WTC11 (cell line): ENCODE data around the gene ELAC2. TPM values are rescaled to one million over a fixed set of nuclear protein-coding genes. Genes with fewer than 3 reads are reported as not detected.

Source experiments
- ATAC-seq: fragments of 200-7000 bp; cut with Tn5 transposase; 2 replicates; pipeline ENCODE4 v1.10.0; 2021; ENCODE audit warnings: mild to moderate bottlenecking, moderate library complexity
- CTCF ChIA-PET: fragments of 300-600 bp; sonication (Branson Sonifier 250); formaldehyde crosslinking; loops from one replicate; lab custom pipeline; 2021; ENCODE audit warnings: antibody characterized with exemption; lab: Charles Lee
- POLR2A ChIA-PET: fragments of 350-600 bp; sonication (Branson Sonifier 250); formaldehyde crosslinking; loops from one replicate; lab custom pipeline; 2021; ENCODE audit warnings: antibody characterized with exemption; lab: Charles Lee
- DNase-seq: peaks from one replicate; pipeline ENCODE4 v3.0.0; 2021; ENCODE audit warnings: low spot score
- H3K27ac Mint-ChIP-seq: 2 replicates; pipeline ENCODE4 v1.8.0; 2021; ENCODE audit warnings: mixed read lengths
- H3K27me3 Mint-ChIP-seq: 2 replicates; pipeline ENCODE4 v1.8.0; 2021; ENCODE audit warnings: low read depth, mild to moderate bottlenecking, moderate library complexity, mixed read lengths
- H3K36me3 Mint-ChIP-seq: 2 replicates; pipeline ENCODE4 v1.8.0; 2021; ENCODE audit warnings: mixed read lengths
- H3K4me1 Mint-ChIP-seq: 2 replicates; pipeline ENCODE4 v1.8.0; 2022; ENCODE audit warnings: mixed read lengths
- H3K4me3 Mint-ChIP-seq: 2 replicates; pipeline ENCODE4 v1.8.0; 2021; ENCODE audit warnings: mild to moderate bottlenecking, moderate library complexity, mixed read lengths
- H3K9me3 Mint-ChIP-seq: 2 replicates; pipeline ENCODE4 v1.8.0; 2021; ENCODE audit warnings: mixed read lengths
- EMX1 ChIP-seq: fragments of 250-450 bp; sonication (Bioruptor Pico); IDR thresholded peaks from 2 replicates; pipeline ENCODE4 v1.8.0; 2021; ENCODE audit warnings: mild to moderate bottlenecking
- ESRRA ChIP-seq: sonication (generic); formaldehyde crosslinking; IDR thresholded peaks from 2 replicates; pipeline ENCODE4 v1.8.1; 2022; ENCODE audit warnings: mild to moderate bottlenecking, missing genetic modification reagents, borderline replicate concordance
- ETV6 ChIP-seq: sonication (generic); formaldehyde crosslinking; IDR thresholded peaks from 2 replicates; pipeline ENCODE4 v1.8.1; 2022; ENCODE audit warnings: mild to moderate bottlenecking, missing genetic modification reagents
- FOXJ3 ChIP-seq: sonication (generic); formaldehyde crosslinking; IDR thresholded peaks from 2 replicates; pipeline ENCODE4 v1.9.0; 2021; ENCODE audit warnings: missing genetic modification reagents, mild to moderate bottlenecking, borderline replicate concordance
- JAZF1 ChIP-seq: fragments of 250-450 bp; sonication (Bioruptor Pico); IDR thresholded peaks from 2 replicates; pipeline ENCODE4 v1.9.0; 2021; ENCODE audit warnings: moderate library complexity, mild to moderate bottlenecking, inconsistent platforms
- MXD4 ChIP-seq: fragments of 250-450 bp; sonication (Bioruptor Pico); IDR thresholded peaks from 2 replicates; pipeline ENCODE4 v1.8.0; 2021; ENCODE audit warnings: mild to moderate bottlenecking, moderate library complexity, borderline replicate concordance
- MYBL2 ChIP-seq: sonication (generic); formaldehyde crosslinking; IDR thresholded peaks from 2 replicates; pipeline ENCODE4 v1.8.1; 2023; ENCODE audit warnings: mild to moderate bottlenecking, moderate library complexity, missing genetic modification reagents
- NR2C2 ChIP-seq: sonication (generic); formaldehyde crosslinking; IDR thresholded peaks from 2 replicates; pipeline ENCODE4 v1.8.0; 2022; ENCODE audit warnings: mild to moderate bottlenecking, missing genetic modification reagents
- OVOL2 ChIP-seq: fragments of 250-450 bp; sonication (Bioruptor Pico); IDR thresholded peaks from 2 replicates; pipeline ENCODE4 v1.9.0; 2021; ENCODE audit warnings: mild to moderate bottlenecking, borderline replicate concordance
- TCF7 ChIP-seq: sonication (generic); formaldehyde crosslinking; IDR thresholded peaks from 2 replicates; pipeline ENCODE4 v1.8.0; 2022; ENCODE audit warnings: mild to moderate bottlenecking, low read depth, missing genetic modification reagents, moderate library complexity
- ZNF263 ChIP-seq: sonication (generic); formaldehyde crosslinking; IDR thresholded peaks from 2 replicates; pipeline ENCODE4 v1.8.1; 2022; ENCODE audit warnings: low read depth, mild to moderate bottlenecking, moderate library complexity, missing genetic modification reagents
- ZNF416 ChIP-seq: fragments of 250-450 bp; sonication (Bioruptor Pico); IDR thresholded peaks from 2 replicates; pipeline ENCODE4 v1.9.0; 2021; ENCODE audit warnings: mild to moderate bottlenecking, inconsistent platforms
- ZNF423 ChIP-seq: fragments of 250-450 bp; sonication (Bioruptor Pico); IDR thresholded peaks from 2 replicates; pipeline ENCODE4 v2.1.2; 2022; ENCODE audit warnings: mild to moderate bottlenecking, moderate library complexity
- total RNA-seq: library from RNA; stranded (reverse); gene quantifications from 3 replicates; pipeline ENCODE4 v1.2.3, GENCODE V29; 2021
- TF ChIP-seq, protein P1 (sequence below): sonication (generic); formaldehyde crosslinking; IDR thresholded peaks from 2 replicates; pipeline ENCODE4 v1.8.1; 2022; ENCODE audit warnings: mild to moderate bottlenecking, missing genetic modification reagents, moderate library complexity, borderline replicate concordance
- TF ChIP-seq, protein P2 (sequence below): sonication (generic); formaldehyde crosslinking; IDR thresholded peaks from 2 replicates; pipeline ENCODE4 v1.8.1; 2023; ENCODE audit warnings: mild to moderate bottlenecking, moderate library complexity, missing genetic modification reagents
- TF ChIP-seq, protein P3 (sequence below): fragments of 250-450 bp; sonication (Bioruptor Pico); IDR thresholded peaks from 2 replicates; pipeline ENCODE4 v2.1.2; 2022; ENCODE audit warnings: mild to moderate bottlenecking, moderate library complexity
- TF ChIP-seq, protein P4 (sequence below): sonication (generic); formaldehyde crosslinking; IDR thresholded peaks from 2 replicates; pipeline ENCODE4 v1.8.0; 2022; ENCODE audit warnings: mild to moderate bottlenecking, missing genetic modification reagents

Gene ELAC2
- total RNA-seq, 1 experiment from 2014 or later, result 86.9 TPM

DNA sequence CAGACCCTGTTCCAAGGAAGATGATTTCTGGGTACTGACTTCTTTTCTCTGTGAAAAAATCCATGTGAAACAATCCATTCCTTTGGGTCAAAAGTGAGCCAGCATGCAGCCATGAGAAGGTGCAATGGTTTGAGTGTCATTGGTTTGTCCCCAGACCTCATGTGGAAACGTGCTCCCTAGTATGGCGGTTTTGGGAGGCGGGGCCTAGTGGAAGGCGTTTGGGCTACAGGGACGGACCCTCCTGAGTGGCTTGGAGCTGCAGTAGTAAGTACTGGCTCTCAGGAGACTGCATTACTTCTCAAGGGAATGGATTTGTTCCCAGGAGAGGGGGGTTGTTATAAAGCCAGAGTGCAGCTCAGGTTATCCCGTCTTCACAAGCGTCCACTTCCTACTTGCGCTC is 19.4 kb downstream of the ELAC2 start:
- no peak for TF ChIP-seq FOXJ3 (CRISPR knock-in tag)
- no peak for TF ChIP-seq ZNF423 (CRISPR knock-in tag)
- TF ChIP-seq ETV6 (CRISPR knock-in tag), result no peak
- Mint-ChIP-seq H3K4me3 (no peak overlapping the region), H3K27me3 (no peaks in the 10 kb centered on the region), H3K27ac (no peak overlapping the region), H3K36me3 (peaks cover 69% of the 10 kb centered on the region), H3K9me3 (no peaks in the 10 kb centered on the region), H3K4me1 (no peaks in the 10 kb centered on the region)
- POLR2A ChIA-PET, result no interaction called here
- ATAC-seq (no peak), DNase-seq (no peak)
- CTCF ChIA-PET, result interaction anchor here (1.4 kb wide), 1 partner anchor 70 kb away, joined by 4 read pairs; no protein-coding TSS in a partner anchor

DNA sequence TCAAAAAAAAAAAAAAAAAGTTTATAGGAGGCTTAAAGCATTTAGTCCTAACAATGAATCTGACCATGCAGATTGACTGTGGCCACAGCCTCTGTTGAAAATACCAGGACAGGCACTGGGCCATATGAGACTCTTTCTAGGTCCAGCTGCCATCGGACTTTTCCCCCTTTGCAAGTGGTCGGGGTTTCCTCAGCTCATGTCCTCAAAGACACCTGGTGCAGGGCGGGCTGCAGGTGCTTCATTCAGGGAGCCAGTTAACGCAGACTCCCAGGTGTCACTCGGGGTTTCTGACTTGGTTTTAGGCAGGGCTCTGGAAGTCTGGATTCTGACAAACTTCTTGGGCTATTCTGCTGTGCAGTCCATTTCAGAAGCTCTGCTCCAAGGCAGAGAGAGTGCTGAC is 20.9 kb downstream of the ELAC2 start:
- TF ChIP-seq EMX1, result no peak
- no peak overlapping the region for H3K27ac Mint-ChIP-seq
- POLR2A ChIA-PET, result no interaction called here
- no peaks in the 10 kb centered on the region for H3K27me3 Mint-ChIP-seq
- CTCF ChIA-PET, result interaction anchor here (1.4 kb wide), 1 partner anchor 68 kb away, joined by 4 read pairs; no protein-coding TSS in a partner anchor
- no peaks in the 10 kb centered on the region for H3K4me1 Mint-ChIP-seq
- H3K4me3 Mint-ChIP-seq, result no peak overlapping the region
- ATAC-seq (no peak), DNase-seq (no peak)
- H3K9me3 Mint-ChIP-seq, result no peaks in the 10 kb centered on the region
- peaks cover 71% of the 10 kb centered on the region for H3K36me3 Mint-ChIP-seq

DNA sequence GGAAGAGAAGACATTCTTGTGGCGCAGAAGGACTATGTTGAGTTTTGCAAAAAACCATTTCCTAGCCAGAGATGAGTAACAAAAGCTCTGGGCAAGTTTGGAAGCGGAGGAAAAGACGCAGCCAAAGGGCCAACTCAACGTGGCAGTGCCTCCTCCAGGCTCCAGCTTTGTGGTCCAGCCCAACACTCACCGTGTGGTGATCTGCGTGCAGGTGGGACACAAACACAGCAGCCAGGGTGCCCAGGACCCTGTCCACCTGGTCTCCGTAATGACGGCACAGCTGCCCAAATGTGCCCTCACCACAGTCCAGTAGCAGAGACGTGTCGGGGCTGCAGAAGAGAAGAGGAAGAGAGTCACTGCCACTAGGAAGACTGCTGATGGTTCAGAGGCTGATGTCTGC is 21.5 kb downstream of the ELAC2 start:
- ChIA-PET POLR2A (no interaction called here), CTCF (no interaction called here)
- no peak overlapping the region for H3K27ac Mint-ChIP-seq
- ATAC-seq, result no peak
- peaks cover 77% of the 10 kb centered on the region for H3K36me3 Mint-ChIP-seq
- H3K4me1 Mint-ChIP-seq, result no peaks in the 10 kb centered on the region
- H3K9me3 Mint-ChIP-seq, result no peaks in the 10 kb centered on the region
- TF ChIP-seq ZNF263 (CRISPR knock-in tag), result no peak
- TF ChIP-seq MXD4, result no peak
- TF ChIP-seq, protein P1, sequence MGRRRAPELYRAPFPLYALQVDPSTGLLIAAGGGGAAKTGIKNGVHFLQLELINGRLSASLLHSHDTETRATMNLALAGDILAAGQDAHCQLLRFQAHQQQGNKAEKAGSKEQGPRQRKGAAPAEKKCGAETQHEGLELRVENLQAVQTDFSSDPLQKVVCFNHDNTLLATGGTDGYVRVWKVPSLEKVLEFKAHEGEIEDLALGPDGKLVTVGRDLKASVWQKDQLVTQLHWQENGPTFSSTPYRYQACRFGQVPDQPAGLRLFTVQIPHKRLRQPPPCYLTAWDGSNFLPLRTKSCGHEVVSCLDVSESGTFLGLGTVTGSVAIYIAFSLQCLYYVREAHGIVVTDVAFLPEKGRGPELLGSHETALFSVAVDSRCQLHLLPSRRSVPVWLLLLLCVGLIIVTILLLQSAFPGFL (CRISPR knock-in tag), result no peak
- TF ChIP-seq TCF7 (CRISPR knock-in tag), result no peak
- TF ChIP-seq ZNF423 (CRISPR knock-in tag), result no peak
- DNase-seq, result no peak
- no peak overlapping the region for H3K4me3 Mint-ChIP-seq
- H3K27me3 Mint-ChIP-seq, result no peaks in the 10 kb centered on the region

DNA sequence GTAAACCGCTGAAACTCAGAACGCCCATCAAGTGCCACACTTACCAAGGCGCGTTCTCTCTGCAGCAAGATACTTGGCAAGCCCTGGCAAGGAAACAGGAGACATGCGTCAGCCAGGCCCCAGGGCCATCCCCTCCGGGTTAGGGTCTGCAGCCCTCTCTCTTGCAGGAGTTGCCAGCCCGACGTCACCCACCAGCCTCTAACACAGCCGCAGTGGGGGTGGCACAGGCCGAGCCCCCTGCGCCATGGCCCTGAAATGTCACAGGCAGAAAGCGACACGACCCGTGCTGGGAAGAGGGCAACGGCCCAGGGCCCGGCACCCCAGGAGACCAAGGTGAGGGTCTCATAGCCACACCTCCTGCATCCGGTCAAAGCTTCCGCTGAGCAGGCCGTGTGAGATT is 21.9 kb downstream of the ELAC2 start:
- ATAC-seq (no peak), DNase-seq (no peak)
- Mint-ChIP-seq H3K4me3 (no peak overlapping the region), H3K27me3 (no peaks in the 10 kb centered on the region), H3K9me3 (no peaks in the 10 kb centered on the region), H3K36me3 (peaks cover 79% of the 10 kb centered on the region), H3K4me1 (no peaks in the 10 kb centered on the region), H3K27ac (no peak overlapping the region)
- CTCF ChIA-PET, result no interaction called here
- POLR2A ChIA-PET, result no interaction called here
- TF ChIP-seq ETV6 (CRISPR knock-in tag) (no peak), ZNF416 (CRISPR knock-in tag) (no peak), JAZF1 (CRISPR knock-in tag) (no peak), NR2C2 (CRISPR knock-in tag) (no peak), ESRRA (CRISPR knock-in tag) (no peak), OVOL2 (CRISPR knock-in tag) (no peak), MYBL2 (CRISPR knock-in tag) (no peak)
- TF ChIP-seq, protein P2, sequence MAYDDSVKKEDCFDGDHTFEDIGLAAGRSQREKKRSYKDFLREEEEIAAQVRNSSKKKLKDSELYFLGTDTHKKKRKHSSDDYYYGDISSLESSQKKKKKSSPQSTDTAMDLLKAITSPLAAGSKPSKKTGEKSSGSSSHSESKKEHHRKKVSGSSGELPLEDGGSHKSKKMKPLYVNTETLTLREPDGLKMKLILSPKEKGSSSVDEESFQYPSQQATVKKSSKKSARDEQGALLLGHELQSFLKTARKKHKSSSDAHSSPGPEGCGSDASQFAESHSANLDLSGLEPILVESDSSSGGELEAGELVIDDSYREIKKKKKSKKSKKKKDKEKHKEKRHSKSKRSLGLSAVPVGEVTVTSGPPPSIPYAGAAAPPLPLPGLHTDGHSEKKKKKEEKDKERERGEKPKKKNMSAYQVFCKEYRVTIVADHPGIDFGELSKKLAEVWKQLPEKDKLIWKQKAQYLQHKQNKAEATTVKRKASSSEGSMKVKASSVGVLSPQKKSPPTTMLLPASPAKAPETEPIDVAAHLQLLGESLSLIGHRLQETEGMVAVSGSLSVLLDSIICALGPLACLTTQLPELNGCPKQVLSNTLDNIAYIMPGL, result no peak
- TF ChIP-seq, protein P3, sequence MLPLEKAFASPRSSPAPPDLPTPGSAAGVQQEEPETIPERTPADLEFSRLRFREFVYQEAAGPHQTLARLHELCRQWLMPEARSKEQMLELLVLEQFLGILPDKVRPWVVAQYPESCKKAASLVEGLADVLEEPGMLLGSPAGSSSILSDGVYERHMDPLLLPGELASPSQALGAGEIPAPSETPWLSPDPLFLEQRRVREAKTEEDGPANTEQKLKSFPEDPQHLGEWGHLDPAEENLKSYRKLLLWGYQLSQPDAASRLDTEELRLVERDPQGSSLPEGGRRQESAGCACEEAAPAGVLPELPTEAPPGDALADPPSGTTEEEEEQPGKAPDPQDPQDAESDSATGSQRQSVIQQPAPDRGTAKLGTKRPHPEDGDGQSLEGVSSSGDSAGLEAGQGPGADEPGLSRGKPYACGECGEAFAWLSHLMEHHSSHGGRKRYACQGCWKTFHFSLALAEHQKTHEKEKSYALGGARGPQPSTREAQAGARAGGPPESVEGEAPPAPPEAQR (CRISPR knock-in tag), result no peak
- TF ChIP-seq, protein P4, sequence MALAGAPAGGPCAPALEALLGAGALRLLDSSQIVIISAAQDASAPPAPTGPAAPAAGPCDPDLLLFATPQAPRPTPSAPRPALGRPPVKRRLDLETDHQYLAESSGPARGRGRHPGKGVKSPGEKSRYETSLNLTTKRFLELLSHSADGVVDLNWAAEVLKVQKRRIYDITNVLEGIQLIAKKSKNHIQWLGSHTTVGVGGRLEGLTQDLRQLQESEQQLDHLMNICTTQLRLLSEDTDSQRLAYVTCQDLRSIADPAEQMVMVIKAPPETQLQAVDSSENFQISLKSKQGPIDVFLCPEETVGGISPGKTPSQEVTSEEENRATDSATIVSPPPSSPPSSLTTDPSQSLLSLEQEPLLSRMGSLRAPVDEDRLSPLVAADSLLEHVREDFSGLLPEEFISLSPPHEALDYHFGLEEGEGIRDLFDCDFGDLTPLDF (CRISPR knock-in tag), result no peak
